Measurements from ENCODE around the gene ZBED1. TPM values are rescaled to one million over a fixed set of nuclear protein-coding genes. Genes with fewer than 3 reads are reported as not detected.
"Not testable (repeated sequence)": the region's sequence is repeated elsewhere in the genome, so short reads cannot be mapped to it uniquely, and the experiment has no call there.

The ZBED1 gene
- polyA plus RNA-seq, 1 donor = 15.9 TPM

DNA sequence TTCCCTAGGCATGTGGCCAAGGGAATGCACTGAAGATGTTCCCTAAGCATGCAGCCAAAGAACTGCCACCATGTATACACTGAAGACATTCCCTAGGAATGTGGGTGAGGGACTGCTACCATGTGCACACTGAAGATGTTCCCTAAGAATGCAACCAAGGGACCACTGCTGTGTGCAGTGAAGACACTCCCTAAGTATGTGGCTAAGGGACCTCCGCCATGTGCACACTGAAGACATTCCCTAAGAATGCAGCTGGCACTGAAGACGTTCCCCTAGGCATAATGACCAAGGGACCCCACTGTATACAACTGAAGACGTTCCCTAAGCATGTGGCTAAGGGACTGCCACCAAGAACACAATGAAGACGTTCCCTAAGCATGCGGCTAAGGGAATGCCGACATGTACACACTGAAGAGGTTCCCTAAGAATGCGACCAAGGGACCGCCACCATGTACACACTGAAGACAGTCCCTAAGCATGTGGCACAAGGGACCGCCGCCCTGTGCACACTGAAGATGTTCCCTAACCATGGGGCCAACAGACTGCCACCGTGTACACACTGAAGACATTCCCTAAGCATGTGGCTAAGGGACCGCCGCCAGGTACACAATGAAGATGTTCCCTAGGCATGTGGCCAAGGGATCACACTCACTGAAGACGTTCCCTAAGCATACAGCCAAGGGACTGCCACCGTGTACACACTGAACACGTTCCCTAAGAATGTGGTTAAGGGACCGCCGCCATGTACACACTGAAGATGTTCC, 25.6 kb downstream of the ZBED1 start:
- no peak for DNase-seq (ENCODE audit: low read depth)

DNA sequence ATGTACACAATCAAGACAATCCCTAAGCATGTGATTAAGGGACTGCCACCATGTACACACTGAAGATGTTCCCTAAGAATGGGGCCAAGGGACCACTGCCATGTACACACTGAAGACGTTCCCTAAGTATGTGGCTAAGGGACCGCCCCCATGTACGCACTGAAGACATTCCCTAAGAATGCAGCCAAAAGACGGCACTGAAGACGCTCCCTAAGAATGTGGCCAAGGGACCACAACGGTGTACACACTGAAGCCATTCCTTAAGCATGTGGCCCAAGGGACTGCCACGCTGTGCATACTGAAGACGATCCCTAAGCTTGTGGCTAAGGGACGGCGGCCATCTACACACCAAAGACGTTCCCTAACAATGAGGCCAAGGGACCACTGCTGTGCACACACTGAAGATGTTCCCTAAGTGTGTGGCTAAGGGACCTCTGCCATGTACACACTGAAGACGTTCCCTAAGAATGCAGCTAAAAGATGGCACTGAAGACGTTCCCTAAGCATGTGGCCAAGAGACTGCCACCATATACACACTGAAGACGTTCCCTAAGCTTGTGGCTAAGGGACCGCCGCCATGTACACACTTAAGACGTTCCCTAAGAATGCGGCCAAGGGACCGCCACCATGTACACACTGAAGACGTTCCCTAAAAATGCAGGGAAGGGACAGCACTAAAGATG, 26.4 kb downstream of the ZBED1 start:
- no peak for DNase-seq (ENCODE audit: low read depth)

DNA sequence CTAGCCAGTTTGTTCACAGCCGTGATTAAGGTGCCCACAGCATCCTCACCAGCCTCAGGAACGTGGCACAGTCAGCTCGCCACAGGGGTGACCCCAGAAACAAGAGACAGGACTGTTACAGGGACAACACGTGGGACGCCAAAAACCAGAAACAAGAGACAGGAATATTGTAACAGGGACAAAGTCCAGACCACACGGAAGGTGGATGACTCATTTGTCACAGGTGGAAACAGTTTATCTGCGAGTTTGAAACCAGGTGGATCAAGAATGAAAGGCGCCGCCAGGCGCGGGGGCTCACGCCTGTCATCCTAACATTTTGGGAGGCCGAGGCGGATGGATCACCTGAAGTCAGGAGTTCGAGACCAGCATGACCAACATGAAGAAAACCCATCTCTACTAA, 27.7 kb downstream of the ZBED1 start:
- DNase-seq (ENCODE audit: low read depth) = not testable (repeated sequence)

DNA sequence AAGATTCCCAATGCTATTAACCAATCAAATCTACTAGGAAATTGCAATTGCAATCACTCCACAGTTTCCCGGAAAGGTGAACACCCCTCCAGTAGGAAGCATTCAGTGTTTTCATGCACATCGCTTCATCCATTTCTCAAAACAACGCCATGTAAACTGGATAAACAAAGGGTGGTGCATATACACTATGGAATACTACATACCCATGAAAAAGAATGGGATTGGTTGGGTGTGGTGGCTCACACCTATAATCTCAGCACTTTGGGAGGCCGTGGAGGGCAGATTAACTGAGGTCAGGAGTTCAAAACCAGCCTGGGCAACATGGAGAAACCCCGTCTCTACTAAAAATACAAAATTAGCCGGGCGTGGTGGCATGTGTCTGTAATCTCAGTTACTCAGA, 29.1 kb downstream of the ZBED1 start:
- DNase-seq (ENCODE audit: low read depth) = no peak

DNA sequence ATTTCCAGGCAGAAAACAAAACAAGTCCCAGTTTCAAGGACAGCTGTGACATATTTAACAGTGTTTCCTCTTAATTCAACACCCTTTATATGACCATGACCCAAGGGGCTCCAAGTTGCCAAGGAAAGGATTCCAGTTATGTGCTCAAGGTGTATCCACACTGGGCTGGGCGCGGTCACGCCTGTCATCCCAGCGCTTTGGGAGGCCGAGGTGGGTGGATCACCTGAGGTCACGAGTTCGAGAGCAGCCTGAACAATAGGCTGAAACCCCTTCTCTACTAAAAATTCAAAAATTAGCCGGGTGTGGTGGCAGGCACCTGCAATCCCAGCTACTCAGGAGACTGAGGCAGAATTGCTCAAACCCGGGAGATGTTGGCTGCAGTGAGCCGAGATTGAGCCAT, 29.6 kb downstream of the ZBED1 start:
- not testable (repeated sequence) for DNase-seq (ENCODE audit: low read depth)

DNA sequence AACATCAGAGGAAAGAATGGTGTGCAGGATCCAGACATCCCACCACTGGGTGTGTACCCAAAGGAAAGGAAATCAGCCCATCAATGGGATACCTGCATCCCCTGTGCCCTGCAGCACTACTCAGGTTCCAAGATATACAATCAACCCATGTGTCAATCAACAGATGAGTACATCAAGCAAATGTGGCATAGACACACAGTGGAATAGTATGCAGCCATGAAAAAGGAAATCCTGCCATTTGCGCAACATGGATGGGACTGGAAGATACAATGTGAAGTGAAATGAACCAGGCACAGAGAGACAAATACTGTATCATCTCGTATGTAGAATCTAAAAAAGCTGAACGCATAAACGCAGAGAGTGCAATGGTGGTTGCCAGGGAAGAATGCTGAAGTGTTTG, 30.9 kb downstream of the ZBED1 start:
- DNase-seq (ENCODE audit: low read depth) = not testable (repeated sequence)

DNA sequence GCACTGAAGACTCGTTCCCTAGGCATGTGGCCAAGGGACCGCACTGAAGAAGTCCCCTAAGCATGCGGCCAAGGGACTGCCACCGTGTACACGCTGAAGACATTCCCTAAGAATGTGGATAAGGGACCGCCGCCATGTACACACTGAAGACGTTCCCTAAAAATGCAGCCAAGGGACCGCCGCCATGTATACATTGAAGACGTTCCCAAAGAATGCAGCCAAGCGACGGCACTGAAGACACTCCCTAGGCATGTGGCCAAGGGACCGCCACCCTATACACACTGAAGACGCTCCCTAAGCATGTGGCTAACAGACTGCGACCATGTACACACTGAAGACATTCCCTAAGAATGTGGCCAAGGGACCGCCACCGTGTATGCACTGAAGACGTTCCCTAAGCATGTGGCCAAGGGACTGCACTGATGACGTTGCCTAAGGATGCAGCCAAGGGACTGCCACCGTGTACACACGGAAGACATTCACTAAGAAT, 31.5 kb downstream of the ZBED1 start:
- no peak for DNase-seq (ENCODE audit: low read depth)

DNA sequence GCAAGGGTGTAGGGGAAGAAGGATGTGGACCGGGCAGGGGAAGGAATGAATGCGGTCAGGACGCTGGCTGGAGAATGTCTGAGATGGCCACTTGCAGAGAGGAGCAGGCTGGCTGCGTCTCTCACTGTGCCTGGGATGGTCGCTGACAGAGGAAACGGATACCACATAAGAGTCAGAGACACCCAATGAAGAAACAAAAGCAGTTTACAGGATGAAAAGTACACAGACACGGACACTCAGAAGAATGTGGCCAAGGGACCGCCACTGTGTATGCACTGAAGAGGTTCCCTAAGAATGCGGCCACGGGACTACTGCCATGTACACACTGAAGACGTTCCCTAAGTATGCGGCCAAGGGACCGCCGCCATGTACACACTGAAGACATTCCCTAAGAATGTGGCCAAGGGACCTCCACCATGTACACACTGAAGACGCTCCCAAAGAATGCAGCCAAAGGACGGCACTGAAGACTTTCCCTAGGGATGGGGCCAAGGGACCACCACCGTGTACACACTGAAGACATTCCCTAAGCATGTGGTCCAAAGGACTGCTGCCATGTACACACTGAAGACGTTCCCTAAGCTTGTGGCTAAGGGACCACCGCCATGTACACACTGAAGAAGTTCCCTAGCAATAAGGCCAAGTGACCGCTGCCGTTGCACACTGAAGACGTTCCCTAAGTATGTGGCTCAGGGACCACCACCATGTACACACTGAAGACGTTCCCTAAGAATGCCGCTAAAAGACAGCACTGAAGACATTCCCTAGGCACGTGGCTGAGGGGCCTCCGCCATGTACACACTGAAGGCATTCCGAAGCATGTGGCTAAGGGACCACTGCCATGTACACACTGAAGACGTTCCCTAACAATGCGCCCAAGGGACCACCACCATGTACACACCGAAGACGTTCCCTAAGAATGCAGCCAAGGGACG, 32.2 kb downstream of the ZBED1 start:
- no peak for DNase-seq (ENCODE audit: low read depth)

DNA sequence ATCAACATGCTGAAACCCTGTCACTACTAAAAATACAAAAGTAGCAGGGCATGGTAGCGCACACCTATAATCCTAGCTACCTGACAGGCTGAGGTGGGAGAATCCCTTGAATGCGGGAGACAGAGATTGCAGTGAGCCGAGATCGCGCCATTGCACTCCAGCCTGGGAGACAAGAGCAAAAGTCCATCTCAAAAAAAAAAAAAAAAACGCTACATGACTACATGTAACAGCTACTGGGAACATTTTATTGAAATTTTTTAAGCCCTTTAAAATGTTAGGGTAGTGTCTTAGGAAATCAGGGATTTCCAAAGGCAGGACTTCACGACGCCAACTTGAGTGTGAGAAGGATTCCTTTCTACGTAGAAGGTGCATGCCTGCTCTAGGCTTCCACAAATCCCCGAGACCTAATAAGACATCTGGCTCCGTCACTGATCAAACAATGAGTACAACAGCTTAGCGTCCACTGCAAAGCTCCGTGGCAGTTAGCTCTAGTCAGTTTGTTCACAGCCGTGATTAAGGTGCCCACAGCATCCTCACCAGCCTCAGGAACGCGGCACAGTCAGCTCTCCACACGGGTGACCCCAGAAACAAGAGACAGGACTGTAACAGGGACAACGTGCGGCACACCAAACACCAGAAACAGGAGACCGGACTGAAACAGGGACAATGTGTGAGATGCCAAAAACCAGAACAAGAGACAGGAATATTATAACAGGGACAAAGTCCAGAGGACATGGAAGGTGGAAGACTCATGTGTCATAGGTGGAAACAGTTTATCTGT, 33.7 kb downstream of the ZBED1 start:
- DNase-seq (ENCODE audit: low read depth) = no peak

DNA sequence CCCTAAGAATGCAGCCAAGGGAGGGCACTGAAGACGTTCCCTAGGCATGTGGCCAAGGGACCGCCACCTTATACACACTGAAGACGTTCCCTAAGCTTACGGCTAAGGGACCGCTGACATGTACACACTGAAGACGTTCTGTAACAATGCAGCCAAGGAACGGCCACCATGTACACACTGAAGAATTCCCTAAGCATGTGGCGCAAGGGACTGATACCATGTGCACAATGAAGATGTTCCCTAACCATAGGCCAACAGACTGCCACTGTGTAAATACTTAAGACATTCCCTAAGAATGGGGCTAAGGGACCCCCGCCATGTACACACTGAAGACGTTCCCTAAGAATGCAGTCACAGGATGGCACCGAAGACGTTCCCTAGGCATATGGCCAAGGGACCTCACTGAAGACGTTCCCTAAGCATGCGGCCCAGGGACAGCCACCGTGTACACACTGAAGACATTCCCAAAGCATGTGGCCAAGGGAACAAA, 36.1 kb downstream of the ZBED1 start:
- DNase-seq (ENCODE audit: low read depth) = no peak

DNA sequence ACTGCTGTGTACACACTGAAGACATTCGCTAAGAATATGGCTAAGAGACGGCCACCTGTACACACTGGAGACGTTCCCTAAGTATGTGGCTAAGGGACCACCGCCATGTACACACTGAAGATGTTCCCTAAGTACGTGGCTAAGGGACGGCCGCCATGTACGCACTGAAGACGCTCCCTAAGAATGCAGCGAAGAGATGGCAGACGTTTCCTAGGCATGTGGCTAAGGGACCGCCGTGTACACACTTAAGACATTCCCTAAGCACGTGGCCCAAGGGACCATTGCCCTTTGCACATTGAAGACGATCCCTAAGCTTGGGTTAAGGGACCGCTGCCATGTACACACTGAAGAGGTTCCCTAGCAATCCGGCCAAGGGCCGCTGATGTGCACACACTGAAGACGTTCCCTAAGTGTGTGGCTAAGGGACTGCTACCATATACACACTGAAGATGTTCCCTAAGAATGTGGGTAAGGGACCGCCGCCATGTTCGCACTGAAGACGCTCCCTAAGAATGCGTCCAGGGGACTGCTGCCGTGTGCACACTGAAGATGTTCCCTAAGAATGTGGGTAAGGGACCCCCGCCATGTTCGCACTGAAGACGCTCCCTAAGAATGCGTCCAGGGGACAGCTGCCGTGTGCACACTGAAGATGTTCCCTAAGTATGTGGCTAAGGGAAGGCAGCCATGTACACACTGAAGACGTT, 36.7 kb downstream of the ZBED1 start:
- no peak for DNase-seq (ENCODE audit: low read depth)

DNA sequence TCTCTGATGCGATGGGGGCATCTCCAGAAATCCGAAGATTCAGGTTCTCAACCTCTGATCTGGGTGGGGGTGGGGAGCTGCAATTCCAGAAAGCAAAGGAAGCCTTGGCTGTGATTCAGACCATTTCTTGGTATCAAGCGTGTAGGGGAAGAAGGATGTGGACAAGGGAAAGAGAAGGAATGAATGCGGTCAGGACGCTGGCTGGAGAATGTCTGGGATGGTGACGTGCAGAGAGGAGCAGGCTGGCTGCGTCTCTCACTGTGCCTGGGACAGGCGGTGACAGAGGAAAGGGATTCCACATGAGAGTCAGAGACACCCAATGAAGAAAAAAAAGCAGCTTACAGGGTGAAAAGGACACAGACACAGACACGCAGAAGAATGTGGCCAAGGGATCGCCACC, 37.3 kb downstream of the ZBED1 start:
- DNase-seq (ENCODE audit: low read depth) = not testable (repeated sequence)

DNA sequence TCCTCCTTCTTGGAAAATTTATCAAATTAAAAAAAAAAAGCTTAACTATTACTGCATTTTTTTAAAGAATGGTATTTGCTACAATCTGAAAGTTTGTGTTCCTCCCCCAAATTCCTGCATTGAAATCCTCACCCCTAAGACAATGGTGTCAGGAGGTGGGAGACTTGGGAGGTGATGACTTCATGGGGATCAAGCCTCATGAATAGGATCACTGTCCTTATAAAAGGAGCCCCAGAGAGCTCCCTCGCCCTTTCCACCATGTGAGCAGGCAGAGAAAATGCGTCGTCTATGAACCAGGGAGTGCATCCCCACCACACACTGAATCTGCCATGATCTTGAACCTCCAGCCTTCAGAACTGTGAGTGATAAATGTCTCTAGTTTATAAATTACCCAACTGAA, 38.0 kb downstream of the ZBED1 start:
- DNase-seq (ENCODE audit: low read depth) = no peak

DNA sequence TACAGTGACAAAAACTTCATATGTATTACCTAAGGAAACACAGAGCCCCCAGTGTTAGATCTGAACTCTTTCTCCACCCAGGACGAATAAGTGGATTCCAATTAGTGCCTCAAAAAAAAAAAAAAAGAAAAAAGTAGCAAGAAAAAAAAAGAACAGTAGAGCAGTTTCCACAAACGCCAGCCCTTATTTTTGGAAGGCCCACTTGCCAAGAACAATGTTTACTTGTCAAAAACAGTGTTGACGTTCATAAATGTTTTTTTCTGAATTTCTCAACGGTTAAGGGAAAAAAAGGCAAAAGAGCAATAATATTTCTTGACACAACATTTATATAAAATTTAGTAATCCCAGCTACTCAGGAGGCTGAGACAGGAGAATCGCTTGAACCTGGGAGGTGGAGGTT, 38.7 kb downstream of the ZBED1 start:
- DNase-seq (ENCODE audit: low read depth) = no peak

DNA sequence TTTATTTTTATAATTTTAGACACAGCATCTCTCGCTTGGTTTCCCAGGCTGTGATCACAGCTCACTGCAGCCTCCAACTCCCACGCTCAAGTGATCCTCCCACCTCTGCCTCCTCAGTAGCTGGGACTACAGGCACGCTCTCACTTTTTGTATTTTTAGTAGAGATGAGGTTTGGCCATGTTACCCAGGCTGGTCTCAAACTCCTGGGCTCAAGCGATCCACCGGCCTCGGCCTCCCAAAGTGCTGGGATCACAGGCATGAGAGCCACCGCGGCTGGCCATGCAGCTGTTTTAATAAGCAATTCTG, 39.1 kb downstream of the ZBED1 start:
- DNase-seq (ENCODE audit: low read depth) = no peak

DNA sequence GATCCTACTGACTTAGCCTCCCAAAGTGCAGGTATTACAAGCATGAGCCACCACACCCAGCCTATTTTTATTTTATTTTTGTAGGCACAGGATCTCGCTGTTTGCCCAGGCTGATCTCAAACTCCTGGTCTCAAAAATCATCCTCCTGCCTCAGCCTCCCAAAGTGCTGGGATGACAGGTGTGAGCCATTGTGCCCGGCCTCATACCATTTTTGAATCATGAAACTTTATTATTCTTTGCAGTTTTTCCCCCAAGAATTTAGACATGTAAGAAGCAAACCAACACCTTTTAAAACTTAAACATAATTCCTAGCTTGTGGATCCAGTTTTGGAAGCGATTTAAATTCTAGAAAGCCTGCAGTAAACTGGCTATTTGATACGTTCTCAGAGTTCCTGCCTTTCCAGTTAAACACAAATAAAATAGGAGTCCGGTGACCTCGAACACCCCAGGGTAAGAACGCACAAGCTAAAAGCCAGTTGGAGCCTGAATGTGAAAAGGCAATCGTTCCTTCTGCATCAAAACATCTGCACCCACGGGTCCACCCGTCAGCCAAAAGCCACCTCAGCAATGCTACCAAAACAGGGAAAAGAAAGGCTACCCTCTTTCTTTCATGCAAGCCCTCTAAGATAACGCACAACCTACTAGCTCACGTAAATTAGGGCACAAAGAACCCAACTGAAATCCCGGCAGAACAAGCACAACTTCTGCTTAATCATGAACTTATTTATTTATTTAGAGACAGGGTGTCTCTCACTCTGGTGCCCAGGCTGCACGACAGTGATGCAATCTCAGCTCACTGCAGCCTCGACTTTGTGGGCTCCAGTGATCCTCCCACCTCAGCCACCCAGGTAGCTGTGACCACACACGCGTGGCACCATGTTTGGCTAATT, 39.7 kb downstream of the ZBED1 start:
- not testable (repeated sequence) for DNase-seq (ENCODE audit: low read depth)

DNA sequence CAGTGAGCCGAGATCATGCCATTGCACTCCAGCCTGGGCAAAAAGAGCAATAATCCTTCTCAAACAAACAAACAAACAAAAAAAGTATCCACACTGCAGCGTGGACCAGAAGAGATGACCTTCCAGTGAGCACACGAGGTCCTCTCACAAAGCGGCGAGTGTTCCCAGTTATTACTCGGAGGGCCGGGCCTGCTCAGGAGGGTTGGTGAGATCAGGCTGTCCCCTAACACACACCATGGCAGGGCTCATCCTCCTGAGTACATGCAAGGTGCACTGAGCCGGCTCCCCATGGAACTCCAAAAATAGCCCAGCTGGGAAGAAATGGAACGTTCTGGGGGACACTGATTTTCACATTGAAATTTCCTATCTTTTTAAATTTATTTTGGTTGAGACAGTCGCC, 40.7 kb downstream of the ZBED1 start:
- not testable (repeated sequence) for DNase-seq (ENCODE audit: low read depth)

DNA sequence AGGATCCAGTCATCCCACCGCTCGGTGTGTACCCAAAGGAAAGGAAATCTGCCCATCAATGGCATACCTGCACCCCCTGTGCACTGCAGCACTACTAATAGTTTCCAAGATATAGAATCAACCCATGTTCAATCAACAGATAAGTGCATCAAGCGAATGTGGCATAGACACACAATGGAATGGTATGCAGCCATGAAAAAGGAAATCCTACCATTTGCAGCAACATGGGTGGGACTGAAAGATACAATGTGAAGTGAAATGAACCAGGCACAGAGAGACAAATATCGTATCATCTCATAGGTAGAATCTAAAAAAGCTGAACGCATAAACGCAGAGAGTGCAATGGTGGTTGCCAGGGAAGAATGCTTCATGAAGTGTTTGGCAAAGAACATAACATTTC, 42.5 kb downstream of the ZBED1 start:
- DNase-seq (ENCODE audit: low read depth) = no peak

DNA sequence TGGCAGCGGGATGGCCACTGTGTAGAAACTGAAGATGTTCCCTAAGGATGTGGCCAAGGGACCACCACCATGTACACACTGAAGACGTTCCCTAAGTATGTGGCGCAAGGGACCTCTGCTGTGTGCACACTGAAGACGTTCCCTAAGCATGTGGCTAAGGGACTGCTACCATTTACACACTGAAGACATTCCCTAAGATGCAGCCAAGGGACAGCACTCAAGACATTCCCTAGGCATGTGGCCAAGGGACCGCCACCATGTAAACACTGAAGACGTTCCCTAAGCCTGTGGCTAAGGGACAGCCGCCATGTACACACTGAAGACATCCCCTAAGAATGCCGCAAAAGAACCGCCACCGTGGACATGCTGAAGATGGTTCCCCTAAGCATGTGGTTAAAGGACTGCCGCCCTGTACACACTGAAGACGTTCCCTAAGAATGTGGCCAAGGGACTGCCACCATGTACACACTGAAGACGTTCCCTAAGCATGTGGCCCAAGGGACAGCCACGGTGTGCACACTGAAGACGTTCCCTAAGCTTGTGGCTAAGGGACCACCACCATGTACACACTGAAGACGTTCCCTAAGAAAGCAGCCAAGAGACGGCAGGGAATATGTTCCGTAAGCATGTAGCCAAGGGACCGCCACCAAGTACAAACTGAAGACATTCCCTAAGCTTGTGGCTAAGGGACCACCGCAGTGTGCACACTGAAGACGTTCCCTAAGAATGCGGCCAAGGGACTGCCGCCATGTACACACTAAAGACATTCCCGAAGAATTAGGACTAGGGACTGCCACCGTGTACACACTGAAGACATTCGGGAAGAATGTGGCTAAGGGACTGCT, 43.3 kb downstream of the ZBED1 start:
- no peak for DNase-seq (ENCODE audit: low read depth)
